ENCODE measurements around the gene ASPRV1.

- TF ChIP-seq CTCF (IDR thresholded peaks at IDR 0.05) (no peak), POLR2A (IDR thresholded peaks at IDR 0.05) (no peak)
Measured at GRCh38 chr2:70010576-70011111, 49.2 kb upstream of the ASPRV1 start.
